Measurements from ENCODE around the gene PYCR2.
"Not testable (repeated sequence)": the region's sequence is repeated elsewhere in the genome, so short reads cannot be mapped to it uniquely, and the experiment has no call there.

Gene PYCR2

GRCh38 chr1:225892307-225892706 is 31.7 kb downstream of the PYCR2 start:
- DNase-seq (ENCODE audit: low read depth in 2 of 3, low spot score in 1 of 3): no peak

DNA sequence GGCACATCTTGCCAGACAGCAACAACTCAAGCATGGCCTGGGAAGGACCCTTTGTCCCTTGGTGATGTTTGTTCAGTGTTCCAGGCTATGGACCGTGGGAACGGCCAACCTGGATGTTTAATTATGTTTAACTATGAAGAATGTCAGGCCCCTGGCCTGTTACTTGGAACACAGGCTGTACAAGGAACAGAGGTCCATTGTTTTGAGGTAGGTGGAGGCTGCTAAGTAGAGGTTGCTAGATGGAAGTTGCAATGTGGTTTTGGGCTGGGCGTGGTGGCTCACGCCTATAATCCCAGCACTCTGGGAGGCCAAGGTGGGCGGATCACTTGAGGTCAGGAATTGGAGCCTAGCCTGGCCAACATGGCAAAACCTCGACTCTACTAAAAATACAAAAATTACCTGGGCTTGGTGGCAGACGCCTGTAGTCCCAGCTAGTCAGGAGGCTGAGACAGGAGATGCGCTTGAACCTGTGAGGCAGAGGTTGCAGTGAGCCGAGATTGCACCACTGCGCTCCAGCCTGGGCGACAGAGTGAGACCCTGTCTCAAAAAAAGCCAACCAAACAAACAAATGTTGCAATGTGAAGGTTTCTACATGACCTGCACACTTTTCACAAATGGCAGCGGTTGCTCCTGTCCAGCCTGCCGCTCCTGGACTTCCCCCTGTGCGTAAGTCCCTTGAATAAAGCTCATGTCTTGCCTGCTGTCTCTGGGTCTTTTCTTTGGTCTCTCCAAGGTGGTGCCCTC is 32.6 kb downstream of the PYCR2 start:
- DNase-seq (ENCODE audit: low read depth in 2 of 3, low spot score in 1 of 3): no peak

GRCh38 chr1:225890346-225891228 is 33.5 kb downstream of the PYCR2 start:
- no peak for DNase-seq (ENCODE audit: low read depth in 2 of 3, low spot score in 1 of 3)

GRCh38 chr1:225889743-225890142 is 34.3 kb downstream of the PYCR2 start:
- no peak for DNase-seq (ENCODE audit: low read depth in 2 of 3, low spot score in 1 of 3)

DNA sequence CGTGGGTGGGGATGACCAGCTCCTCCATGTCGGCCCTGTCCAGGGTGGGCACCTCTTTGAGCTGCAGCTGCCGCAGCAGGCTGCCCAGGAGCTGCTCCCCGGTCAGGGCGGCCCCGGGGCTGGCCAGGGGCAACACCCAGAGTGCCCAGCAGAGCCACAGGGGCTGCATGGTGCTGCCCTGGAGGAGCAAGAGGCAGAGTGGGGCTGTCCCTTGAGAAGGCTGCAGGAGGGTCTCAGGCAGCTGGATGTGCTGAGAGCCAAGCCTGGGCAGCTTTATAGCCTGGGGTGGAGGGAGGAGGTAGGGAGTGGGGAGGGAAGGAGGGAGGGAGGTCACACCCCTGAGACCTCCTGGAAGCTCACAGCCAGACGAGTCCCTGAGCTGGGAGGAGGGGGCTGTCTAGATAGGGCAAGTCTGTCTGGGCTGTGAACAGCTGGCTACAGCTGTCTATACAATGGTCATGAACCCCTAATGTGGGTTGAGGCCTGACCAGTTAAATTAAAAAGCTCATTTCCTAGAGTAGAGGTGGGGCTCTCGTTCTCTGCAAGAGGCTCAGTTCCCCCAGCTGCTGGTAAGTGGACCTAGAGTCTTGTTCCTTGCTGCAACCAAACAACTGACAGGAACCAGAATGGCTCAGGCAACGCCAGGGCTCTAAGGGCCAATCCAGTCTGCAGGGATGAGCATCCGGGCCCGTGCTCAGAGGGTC is 35.0 kb downstream of the PYCR2 start, which contains the start of gene LEFTY1:
TSS of gene LEFTY1 (minus strand) at position 249 of the 704 bp plus-strand sequence. CDS start at position 169, 80 bp downstream.
- DNase-seq (ENCODE audit: low read depth in 2 of 3, low spot score in 1 of 3): no peak

DNA sequence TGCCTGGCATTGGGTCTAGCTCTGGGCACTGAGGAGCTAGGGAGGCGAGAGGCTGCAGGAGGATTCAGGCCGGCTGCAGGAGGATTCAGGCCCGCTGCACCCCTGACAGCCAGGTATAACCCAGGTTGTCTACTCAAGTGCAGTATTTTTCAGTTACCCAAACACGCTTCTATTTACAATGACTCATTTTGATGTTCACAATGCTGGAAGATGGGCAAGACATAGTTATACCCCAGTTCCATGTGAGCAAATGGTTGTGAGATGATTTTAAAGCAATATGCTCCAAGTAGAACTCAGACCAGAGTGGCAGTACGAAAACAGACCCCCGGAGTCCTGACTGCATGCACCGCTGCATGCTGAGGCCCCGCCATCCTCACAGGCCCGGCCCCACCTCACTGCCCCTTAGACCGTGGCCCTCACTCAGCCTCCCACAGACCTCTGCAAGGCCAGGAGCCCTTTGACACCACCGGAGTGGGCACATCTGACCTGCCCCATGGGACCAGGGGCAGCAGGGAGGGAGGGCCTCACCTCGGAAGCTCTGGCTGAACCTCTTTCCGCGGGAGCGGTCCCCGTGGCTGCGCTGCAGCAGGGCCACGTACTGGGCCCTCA is 35.7 kb downstream of the PYCR2 start:
- no peak for DNase-seq (ENCODE audit: low read depth in 2 of 3, low spot score in 1 of 3)

GRCh38 chr1:225887554-225888288 is 36.3 kb downstream of the PYCR2 start:
- not testable (repeated sequence) for DNase-seq (ENCODE audit: low read depth in 2 of 3, low spot score in 1 of 3)

- DNase-seq (ENCODE audit: low read depth in 2 of 3, low spot score in 1 of 3): no peak
These were observed 37.1 kb downstream of the PYCR2 start for GRCh38 chr1:225887030-225887314.

GRCh38 chr1:225886159-225887029 is 37.7 kb downstream of the PYCR2 start:
- DNase-seq (ENCODE audit: low read depth in 2 of 3, low spot score in 1 of 3): no peak

DNA sequence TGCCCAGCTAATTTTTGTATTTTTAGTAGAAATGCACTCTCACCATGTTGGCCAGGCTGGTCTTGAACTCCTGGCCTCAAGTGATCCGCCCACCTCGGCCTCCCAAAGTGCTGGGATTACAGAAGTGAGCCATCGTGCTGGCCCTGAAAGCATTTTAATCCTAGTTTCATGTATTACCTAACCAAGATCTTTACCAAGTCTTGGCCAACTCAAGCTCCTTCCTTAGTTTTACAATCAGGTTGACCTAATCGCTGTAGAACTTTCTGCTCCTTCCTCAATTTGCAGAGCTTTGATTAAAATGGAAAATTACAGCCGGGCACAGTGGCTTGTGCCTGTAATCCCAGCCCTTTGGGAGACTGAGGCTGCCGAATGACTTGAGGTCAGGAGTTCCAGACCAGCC is 38.7 kb downstream of the PYCR2 start:
- no peak for DNase-seq (ENCODE audit: low read depth in 2 of 3, low spot score in 1 of 3)

- no peak for DNase-seq (ENCODE audit: low read depth in 2 of 3, low spot score in 1 of 3)
These were observed 40.3 kb downstream of the PYCR2 start for GRCh38 chr1:225883616-225884265.

DNA sequence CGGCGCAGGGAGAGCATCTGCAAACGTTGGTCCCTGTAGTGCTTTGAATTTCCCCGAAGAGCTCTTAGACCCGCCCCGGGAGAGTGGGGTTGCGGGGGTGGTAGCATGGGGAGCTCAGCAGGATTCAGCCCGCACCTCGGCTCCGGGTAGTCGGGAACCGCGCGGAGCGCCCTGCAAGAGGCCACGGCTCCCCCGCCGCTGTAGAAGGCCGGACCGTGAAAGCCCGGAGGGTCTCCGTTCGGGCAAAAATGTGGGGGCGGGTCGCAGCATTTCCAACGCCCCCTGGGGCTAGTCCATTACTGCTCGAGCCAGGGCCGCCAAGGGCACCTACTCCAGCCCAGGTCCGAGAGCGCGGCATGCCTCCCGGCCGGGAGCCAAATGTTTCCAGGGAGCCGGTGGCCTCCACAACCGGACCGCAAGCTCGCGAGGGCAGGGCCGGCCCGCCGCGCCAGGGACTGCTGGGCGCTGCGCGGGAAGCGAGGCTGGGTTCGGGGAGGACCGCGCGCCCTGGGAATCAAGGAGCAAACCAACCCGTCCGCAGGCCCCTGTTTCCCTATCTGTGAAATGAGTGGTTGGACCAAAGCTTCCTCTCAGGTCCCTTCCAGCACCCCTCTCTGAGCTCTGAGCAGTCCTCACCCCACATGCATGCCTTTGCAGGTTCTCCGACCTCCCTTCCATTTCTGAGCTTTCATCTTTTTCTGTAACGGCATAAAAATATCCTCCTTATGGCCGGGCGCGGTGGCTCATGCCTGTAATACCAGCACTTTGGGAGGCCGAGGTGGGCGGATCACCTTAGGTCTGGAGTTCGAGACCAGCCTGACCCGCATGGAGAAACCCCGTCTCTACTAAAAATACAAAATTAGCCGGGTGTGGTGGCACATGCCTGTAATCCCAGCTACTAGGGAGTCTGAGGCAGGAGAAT is 41.1 kb downstream of the PYCR2 start:
- peak in 1 of 3 donors; percentile 31 for DNase-seq (ENCODE audit: low read depth in 2 of 3, low spot score in 1 of 3)

- DNase-seq (ENCODE audit: low read depth in 2 of 3, low spot score in 1 of 3): peak; percentile 74 to 80 (median 75)
These were observed 41.9 kb downstream of the PYCR2 start, which contains the start of gene TMEM63A for GRCh38 chr1:225881959-225882693. Gene TMEM63A, minus strand, starts transcription at chr1:225882380. Its CDS starts 4,800 bp downstream, at chr1:225877580.

DNA sequence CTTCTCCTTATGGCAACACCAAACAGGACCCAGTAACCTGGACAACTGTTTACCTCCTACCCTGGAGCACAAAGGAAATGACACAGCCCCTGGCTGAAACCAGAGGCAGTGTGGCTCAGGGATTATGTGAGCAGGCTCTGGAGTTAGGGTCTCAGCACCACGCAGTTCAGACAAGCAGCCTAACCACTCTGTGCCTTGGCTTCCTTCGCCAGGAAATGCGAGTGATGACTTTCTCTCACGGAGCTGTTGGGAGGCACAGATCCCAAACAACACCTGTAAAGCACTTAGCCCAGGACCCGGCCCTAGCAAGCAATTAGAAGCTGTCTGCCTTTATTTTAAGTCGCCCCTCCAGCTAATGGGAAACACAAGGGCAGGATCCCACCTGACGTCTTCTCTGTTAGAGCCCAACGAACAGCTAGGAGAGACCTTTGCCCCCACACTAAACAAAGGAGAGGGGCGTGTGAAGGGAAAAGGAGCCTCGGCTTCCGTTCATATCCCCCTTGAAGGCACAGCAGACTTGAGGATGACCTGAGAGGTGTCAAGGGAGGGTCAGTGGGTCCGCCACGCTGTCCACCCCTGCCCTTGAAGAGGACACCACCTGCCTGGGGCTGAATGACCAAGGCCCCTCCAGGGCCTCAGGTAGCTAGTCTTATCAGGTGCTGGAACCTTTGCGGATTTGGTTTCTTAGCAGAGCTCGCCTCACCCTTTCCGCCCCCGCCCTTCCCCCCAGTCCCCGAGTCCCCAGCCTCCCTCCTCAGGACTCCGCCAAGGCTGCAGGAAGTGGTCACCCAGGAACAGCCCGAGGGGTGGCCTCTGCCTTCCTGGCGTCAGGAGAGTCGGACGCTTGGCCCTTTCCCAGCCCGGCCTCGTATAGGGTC is 42.7 kb downstream of the PYCR2 start:
- DNase-seq (ENCODE audit: low read depth in 2 of 3, low spot score in 1 of 3): peak in 2 of 3 donors; percentile 21 to 36

GRCh38 chr1:225880636-225881035 is 43.4 kb downstream of the PYCR2 start:
- DNase-seq (ENCODE audit: low read depth in 2 of 3, low spot score in 1 of 3): no peak

DNA sequence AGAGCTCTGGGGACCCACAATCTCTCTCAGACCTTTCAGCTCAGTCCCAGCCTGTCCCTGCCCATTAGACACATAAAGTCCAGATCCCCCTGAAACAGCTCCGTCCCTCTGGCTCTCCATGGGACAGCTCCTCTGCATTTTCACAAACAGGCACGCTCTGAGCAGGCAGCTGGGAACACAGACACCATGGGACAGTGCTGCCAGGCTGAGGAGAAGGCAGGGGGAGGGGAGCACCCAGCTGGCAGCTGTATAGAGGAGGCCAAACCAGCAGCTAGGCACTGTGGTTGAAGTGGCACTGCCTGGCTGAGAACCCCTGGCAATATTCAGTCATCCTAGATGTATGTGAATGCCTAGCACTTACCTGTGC is 43.8 kb downstream of the PYCR2 start:
- DNase-seq (ENCODE audit: low read depth in 2 of 3, low spot score in 1 of 3): no peak
